ENCODE data around the gene ACER3.
"Not testable (repeated sequence)": the region's sequence is repeated elsewhere in the genome, so short reads cannot be mapped to it uniquely, and the experiment has no call there.

The ACER3 gene

GRCh38 chr11:77042111-77042726 is 181.5 kb downstream of the ACER3 start:
- no peak for DNase-seq

GRCh38 chr11:77044356-77044755 is 183.6 kb downstream of the ACER3 start:
- no peak for DNase-seq

GRCh38 chr11:77044886-77045285 is 184.2 kb downstream of the ACER3 start:
- no peak for DNase-seq

- no peak for DNase-seq
Measured at GRCh38 chr11:77046060-77046501, 185.4 kb downstream of the ACER3 start.

GRCh38 chr11:77047007-77047927 is 186.5 kb downstream of the ACER3 start:
- DNase-seq: peak; percentile 56

GRCh38 chr11:77047928-77048446 is 187.3 kb downstream of the ACER3 start:
- DNase-seq: not testable (repeated sequence)

- DNase-seq: no peak
Measured at GRCh38 chr11:77049026-77049425, 188.3 kb downstream of the ACER3 start.

GRCh38 chr11:77051511-77051910 is 190.8 kb downstream of the ACER3 start:
- DNase-seq: no peak

GRCh38 chr11:77052518-77052917 is 191.8 kb downstream of the ACER3 start:
- no peak for DNase-seq

- DNase-seq: no peak
Measured at GRCh38 chr11:77053217-77054015, 192.7 kb downstream of the ACER3 start.

GRCh38 chr11:77054084-77054483 is 193.4 kb downstream of the ACER3 start:
- no peak for DNase-seq

- no peak for DNase-seq
Measured at GRCh38 chr11:77055101-77055561, 194.4 kb downstream of the ACER3 start.

- DNase-seq: no peak
Measured at GRCh38 chr11:77055913-77056312, 195.2 kb downstream of the ACER3 start.

GRCh38 chr11:77056814-77057402 is 196.2 kb downstream of the ACER3 start:
- no peak for DNase-seq

GRCh38 chr11:77057938-77058474 is 197.3 kb downstream of the ACER3 start:
- DNase-seq: no peak

GRCh38 chr11:77058900-77059299 is 198.2 kb downstream of the ACER3 start:
- DNase-seq: no peak

GRCh38 chr11:77059806-77060205 is 199.1 kb downstream of the ACER3 start:
- DNase-seq: no peak

- DNase-seq: no peak
Measured at GRCh38 chr11:77060234-77060633, 199.5 kb downstream of the ACER3 start.

GRCh38 chr11:77061258-77061657 is 200.5 kb downstream of the ACER3 start:
- not testable (repeated sequence) for DNase-seq

GRCh38 chr11:77062924-77063323 is 202.2 kb downstream of the ACER3 start:
- no peak for DNase-seq

- DNase-seq: no peak
Measured at GRCh38 chr11:77063407-77063806, 202.7 kb downstream of the ACER3 start.

- no peak for DNase-seq
Measured at GRCh38 chr11:77063861-77064260, 203.1 kb downstream of the ACER3 start.
